Skeletal muscle cell (primary cell): ENCODE results near the gene CCDC38.
"Not testable (repeated sequence)": the region's sequence is repeated elsewhere in the genome, so short reads cannot be mapped to it uniquely, and the experiment has no call there.

Experiments
- DNase-seq: peaks from one replicate; pipeline ENCODE4 v3.0.0-alpha.2; 2010; ENCODE audit warnings: low read depth
- H3K4me3 ChIP-seq: 2 replicates; pipeline ENCODE4 v1.5.1; 2011; ENCODE audit warnings: low read depth, mild to moderate bottlenecking, control low read depth, low read length, moderate library complexity

Gene CCDC38

DNA sequence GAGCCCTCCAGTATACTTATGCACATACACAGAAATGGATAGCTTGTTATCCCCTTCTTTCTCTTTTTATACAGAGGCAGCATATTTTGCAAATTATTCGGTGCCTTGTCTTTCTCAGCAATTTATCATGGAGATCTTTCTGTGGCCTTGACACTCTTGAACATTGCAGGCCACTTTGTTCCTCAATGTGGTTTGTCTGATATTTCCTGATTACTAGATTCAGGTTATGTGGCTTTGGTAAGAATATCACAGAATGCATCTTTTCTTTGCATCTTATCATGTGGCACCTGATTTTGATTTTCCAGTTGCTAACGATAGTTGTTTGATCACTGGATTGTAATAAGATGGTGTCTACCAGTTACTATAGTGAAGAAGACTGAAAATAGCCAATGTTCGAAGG is 90.8 kb downstream of the CCDC38 start:
- DNase-seq: no peak
- no peak overlapping the region for H3K4me3 ChIP-seq

DNA sequence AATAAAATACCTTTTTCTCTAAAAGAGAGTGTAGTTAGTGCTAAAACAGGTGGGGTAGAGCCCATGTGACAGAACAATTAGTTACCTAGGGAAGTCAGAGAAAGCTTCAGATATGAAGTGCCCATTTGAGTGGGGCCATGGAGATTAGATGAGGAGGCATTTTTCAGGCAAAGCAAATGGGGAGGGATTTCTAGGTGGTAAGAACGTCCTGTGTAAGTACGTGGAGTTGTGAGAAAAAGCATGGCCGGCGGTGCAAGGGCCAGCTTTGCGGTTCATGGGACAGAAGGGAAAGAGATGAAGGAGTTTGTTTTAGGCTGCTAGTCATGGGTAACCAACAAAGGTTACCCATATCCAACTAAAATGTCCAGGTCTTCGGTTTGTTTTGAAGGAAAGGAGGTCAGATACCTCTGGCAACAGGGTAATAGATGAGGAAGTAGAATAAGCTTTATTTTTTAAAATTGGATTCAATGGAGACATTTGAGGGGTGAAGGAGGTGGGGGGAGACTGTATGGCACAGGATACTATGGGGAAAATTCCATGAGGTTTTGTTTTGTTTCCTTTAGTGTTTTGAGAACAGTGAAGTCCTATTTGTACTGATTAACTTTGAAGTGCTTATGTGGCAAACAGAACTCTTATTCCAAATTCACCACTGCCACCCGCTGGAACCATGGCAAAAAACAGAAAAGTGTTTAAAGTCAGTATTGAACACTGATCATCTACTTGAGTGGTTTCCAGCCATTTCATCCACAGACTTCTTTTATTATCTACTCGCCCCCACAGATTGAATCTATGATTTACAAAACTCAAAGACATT is 93.6 kb downstream of the CCDC38 start:
- H3K4me3 ChIP-seq: no peak overlapping the region
- DNase-seq: peak; percentile 8

DNA sequence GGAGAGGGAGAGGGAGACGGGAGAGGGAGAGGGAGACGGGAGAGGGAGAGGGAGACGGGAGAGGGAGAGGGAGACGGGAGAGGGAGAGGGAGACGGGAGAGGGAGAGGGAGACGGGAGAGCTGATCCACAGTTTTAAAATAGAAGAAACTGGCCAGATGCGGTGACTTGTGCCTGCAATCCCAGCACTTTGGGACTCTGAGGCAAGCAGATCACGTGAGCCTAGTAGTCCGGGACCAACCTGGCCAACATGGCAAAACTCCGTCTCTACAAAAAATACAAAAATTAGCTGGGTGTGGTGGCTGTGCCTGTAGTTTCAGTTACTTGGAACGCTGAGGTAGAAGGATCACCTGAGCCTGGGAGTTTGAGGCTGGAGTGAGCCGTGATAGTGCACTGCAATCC is 100.0 kb downstream of the CCDC38 start:
- DNase-seq: not testable (repeated sequence)
- peak overlapping the region; percentile 24 for H3K4me3 ChIP-seq

DNA sequence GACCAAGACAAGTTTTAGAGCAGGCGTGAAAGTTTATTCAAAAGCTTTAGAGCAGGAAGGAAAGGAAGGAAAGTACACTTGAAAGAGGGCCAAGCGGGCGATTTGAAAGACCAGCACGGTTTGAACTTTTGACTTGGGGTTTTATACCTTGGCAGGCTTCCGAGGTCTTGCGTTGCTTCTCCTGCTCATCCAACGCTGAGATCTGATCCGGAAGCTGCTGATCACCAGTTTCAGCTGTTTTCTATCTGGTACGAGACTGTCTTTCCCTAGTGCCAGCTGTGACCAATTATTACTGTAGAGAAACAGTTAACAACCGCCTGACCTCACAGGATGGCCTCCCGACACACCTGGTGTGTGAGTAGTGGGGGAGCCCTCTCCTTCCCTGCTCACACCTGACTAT is 104.3 kb downstream of the CCDC38 start:
- peak; percentile 60 for DNase-seq
- H3K4me3 ChIP-seq: no peak overlapping the region

DNA sequence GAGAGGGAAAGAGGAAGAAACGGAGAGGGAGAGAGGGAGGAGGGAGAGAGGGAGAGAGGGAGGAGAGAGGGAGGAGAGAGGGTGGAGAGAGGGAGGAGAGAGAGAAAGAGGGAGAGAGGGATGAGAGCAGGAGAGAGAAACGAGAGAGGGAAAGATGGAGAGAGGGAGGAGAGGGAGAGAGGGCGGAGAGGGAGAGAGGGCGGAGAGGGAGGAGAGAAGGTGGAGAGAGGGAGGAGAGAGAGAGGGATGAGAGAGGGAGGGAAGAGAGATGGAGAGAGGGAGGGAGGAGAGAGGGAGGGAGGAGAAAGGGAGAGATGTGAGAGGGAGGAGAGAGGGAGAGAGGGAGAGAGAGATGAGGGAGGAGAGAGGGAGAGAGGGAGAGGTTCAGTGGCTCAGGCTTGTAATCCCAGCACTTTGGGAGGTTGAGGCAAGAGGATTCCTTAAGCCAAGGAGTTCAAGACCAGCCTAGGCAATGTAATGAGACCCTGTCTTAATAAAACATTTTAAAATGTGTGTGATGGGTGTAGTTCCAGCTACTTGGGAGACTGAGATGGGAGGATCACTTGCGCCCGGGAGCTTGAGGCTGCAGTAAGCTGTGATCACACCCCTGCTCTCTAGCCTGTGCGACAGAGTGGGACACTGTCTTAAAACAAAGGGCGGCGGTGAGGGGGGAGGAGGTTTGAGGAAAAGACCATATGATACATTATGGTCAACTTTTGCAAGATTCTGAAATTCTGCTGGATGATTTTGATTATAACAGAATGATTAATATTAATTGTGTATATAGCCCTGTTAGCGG is 105.0 kb downstream of the CCDC38 start:
- DNase-seq: no peak
- H3K4me3 ChIP-seq: peak overlapping the region; percentile 7

DNA sequence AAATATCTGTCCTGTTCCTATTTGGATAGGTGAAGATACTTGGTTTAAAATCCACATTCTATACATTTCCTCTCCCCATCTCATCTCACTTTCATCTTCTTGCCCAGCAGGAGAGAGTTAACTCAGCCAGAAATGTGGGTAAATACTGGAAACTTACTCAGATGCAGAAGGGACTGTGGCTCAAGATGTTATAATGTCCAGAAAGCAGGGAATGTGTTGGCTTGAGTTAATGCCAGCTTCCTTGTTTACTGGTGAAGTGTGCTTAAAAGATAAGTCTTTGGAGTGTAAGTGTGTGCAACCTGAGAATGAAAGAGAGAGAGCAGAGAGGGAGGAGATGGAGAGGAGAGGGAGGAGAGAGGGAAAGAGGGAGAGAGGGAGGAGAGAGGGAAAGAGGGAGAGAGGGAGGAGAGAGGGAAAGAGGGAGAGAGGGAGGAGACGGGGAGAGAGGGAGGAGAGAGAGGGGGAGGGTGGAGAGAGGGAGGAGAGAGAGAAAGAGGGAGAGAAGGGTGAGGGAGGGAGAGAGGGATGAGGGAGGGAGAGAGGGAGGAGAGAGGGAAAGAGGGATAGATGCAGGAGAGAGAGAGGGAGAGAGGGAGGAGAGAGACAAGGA is 105.7 kb downstream of the CCDC38 start:
- DNase-seq: peak; percentile 17
- peak overlapping the region; percentile 7 for H3K4me3 ChIP-seq

DNA sequence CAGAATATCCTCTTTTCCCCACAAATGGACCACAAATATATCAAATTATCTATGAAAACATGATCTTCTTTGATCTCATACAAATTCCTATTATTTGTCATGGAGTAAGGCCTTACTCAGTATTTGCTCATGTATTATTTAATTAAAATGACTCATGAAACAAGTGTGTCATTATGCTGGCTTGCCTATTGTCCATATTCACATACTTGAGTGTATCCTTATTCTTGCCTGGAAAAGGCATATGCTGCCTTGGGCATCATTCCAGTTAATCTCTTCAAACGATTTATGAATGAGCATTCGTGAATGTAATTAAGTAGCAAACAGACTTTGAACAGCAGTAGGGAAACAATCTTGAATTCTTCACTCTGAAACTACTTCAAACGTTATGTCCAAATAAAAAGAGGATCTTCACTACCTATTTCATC is 106.2 kb downstream of the CCDC38 start:
- no peak overlapping the region for H3K4me3 ChIP-seq
- DNase-seq: no peak

DNA sequence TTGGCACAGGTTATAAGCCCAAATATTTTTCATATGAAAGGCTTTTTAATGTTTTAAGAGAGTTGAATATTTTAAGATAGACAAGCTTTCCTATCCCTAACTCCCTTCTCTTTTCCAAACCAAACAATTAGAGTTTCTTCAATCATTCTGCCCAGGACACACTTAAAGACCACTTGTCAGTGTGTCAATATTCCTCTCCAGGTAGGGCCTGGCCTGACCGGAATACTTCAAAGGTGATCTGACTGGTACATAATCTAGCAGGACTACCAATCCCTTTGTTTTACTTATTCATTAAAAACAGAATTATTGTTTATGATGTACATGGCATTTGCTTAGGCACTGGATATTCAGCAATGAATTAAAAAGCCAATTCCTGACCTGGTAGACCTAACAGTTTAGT is 107.8 kb downstream of the CCDC38 start:
- DNase-seq: no peak
- no peak overlapping the region for H3K4me3 ChIP-seq

DNA sequence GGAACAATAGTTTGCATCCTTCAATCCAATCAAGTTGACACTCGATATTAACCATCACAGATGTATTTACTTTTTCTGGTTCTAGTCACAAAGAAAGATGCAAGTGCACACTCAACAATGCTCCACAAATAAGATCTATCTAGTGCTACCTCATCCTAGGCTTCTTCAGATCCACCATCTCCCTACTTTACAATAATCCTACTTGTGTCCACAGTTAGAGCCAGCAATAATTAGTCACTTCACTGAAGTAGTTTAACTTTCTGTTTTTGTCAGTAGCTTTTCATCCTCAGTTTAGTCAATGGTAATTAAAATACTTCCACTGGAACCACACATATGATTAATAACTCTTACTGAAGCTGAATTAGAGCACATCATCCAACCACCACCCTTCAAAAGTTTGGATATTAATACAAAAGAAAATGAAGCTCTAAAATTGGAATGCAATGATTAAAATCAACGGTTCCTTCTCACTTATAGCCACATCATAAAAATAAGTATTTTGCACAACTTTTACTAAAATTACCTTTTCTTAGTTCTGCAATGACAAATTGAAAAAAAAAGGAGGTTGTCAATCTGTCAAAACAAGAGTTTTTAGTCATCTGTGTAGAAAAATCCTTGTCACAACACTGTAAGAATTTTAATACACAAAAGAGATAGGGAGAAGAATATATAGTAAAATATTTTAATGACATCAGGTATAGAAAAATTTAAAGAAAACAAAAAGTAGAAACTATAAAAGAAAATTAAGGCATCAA is 111.9 kb downstream of the CCDC38 start:
- no peak for DNase-seq
- no peak overlapping the region for H3K4me3 ChIP-seq

DNA sequence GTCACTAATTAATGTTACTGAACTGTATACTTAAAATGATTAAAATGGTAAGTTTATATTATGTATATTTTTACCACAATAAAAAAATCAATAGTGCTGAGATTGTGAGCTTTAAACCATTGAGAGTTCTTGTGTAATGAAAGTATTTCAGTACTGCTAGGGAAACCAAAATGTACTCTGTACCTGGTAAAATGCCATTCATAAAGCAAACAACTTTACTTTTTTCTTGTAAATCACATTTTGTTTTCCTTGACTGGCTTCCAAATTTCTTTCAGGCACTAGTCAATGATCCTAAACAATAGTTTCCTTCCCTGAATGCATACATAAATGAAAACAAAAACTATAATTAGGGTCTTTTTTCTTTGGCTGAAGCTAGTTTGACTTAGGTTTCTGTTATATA is 113.0 kb downstream of the CCDC38 start:
- no peak overlapping the region for H3K4me3 ChIP-seq
- no peak for DNase-seq

DNA sequence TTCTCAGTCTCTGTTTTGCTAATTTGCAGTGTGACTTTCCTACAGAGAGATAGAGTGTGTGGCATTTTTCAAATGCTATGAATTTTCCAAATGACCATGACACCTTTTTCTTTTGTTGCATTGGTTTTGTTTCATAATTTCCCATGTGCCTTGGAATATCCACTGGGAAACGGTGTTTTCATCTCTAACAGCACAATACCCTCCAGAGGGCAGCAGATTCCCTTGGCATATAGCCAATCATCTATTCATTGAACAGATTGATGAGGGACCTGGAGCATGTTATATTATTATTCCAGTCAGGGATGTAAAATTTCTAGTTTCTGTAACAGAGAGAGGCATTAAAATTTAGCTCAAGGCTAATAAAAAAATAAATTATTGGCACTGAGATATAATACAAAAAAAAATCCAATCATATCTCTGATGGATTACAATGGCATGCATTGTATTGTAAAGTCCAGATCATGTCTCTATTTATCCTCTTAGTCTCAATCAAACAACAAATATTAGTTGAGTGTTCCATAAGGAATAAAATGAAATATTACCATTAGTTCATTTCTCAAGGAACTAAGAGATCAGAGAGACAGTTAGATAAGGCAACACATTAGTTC is 122.2 kb downstream of the CCDC38 start:
- H3K4me3 ChIP-seq: no peak overlapping the region
- no peak for DNase-seq
